ENCODE data around the gene LAPTM5. TPM values are rescaled to one million over a fixed set of nuclear protein-coding genes. Genes with fewer than 3 reads are reported as not detected.

Gene LAPTM5
- polyA plus RNA-seq, 3 donors, result 1,019 to 1,669 (median 1,153) TPM

GRCh38 chr1:30780409-30780808 lies 22.8 kb upstream of the LAPTM5 start:
- Mint-ChIP-seq H3K27ac (peak overlapping the region; percentile 70 to 92 (median 80)), H3K36me3 (no peaks in the 10 kb centered on the region), H3K4me3 (peak overlapping the region in 1 of 2 donors; percentile 54), H3K27me3 (ENCODE audit: low read depth in 3 of 3) (peaks cover 3 to 7% (median 6%) of the 10 kb centered on the region in 3 donors), H3K9me3 (peaks cover 0 to 4% (median 0%) of the 10 kb centered on the region in 7 donors), H3K4me1 (peaks cover 61% of the 10 kb centered on the region)
- Histone ChIP-seq H3K4me3 (replicated peaks in 1 of 3; ENCODE audit: low read depth in 2 of 3, low read length in 3 of 3) (no peak overlapping the region), H3K9me3 (replicated peaks in 1 of 2; ENCODE audit: control insufficient read depth in 1 of 2, insufficient read depth in 1 of 2, low read length in 2 of 2) (no peaks in the 10 kb centered on the region), H3K4me1 (ENCODE audit: control insufficient read depth in 1 of 2, insufficient read depth in 2 of 2, low read length in 2 of 2) (peaks cover 49 to 62% of the 10 kb centered on the region in 2 donors), H3K9ac (ENCODE audit: insufficient read depth, low read length, poor library complexity, severe bottlenecking) (no peak overlapping the region), H3K79me2 (ENCODE audit: insufficient read depth, low read length) (peaks cover 5% of the 10 kb centered on the region), H3K27me3 (ENCODE audit: control insufficient read depth in 2 of 2, insufficient read depth in 2 of 2, low read length in 2 of 2) (peaks cover 0 to 8% of the 10 kb centered on the region in 2 donors), H3K27ac (ENCODE audit: low read depth in 1 of 2, low read length in 2 of 2) (peak overlapping the region in 1 of 2 donors; percentile 42), H3K36me3 (replicated peaks in 1 of 2; ENCODE audit: control insufficient read depth in 1 of 2, insufficient read depth in 2 of 2, low read length in 2 of 2) (no peaks in the 10 kb centered on the region), H2AFZ (ENCODE audit: insufficient read depth, low read depth, low read length, poor library complexity, severe bottlenecking) (no peak overlapping the region), H3K4me2 (replicated peaks; ENCODE audit: extremely low read depth, low read length, poor library complexity, severe bottlenecking) (peak overlapping the region; percentile 0), H4K20me1 (ENCODE audit: insufficient read depth, low read length) (peaks cover 16% of the 10 kb centered on the region)
- DNase-seq, result peak; percentile 58 to 73 (median 70)
- WGBS (ENCODE audit: insufficient coverage), result 80% methylated on average over 1 of the region's 5 CpGs
- no peak for TF ChIP-seq CTCF (IDR thresholded peaks at IDR 0.05)
- intact Hi-C loops (cut with micrococcal nuclease), result loop anchor here (5.0 kb wide), 3 partner anchors 33 to 147 kb away; no protein-coding TSS in a partner anchor

- Mint-ChIP-seq H3K9me3 (peaks cover 0 to 4% (median 0%) of the 10 kb centered on the region in 7 donors), H3K36me3 (no peaks in the 10 kb centered on the region), H3K4me1 (peaks cover 55% of the 10 kb centered on the region), H3K4me3 (peak overlapping the region in 1 of 2 donors; percentile 57), H3K27me3 (ENCODE audit: low read depth in 3 of 3) (peaks cover 3 to 7% (median 6%) of the 10 kb centered on the region in 3 donors), H3K27ac (peak overlapping the region in 5 of 7 donors; percentile 15 to 76 (median 50))
- Histone ChIP-seq H3K4me3 (replicated peaks in 1 of 3; ENCODE audit: low read depth in 2 of 3, low read length in 3 of 3) (no peak overlapping the region), H4K20me1 (ENCODE audit: insufficient read depth, low read length) (peaks cover 16% of the 10 kb centered on the region), H3K9ac (ENCODE audit: insufficient read depth, low read length, poor library complexity, severe bottlenecking) (no peak overlapping the region), H3K36me3 (replicated peaks in 1 of 2; ENCODE audit: control insufficient read depth in 1 of 2, insufficient read depth in 2 of 2, low read length in 2 of 2) (no peaks in the 10 kb centered on the region), H3K27me3 (ENCODE audit: control insufficient read depth in 2 of 2, insufficient read depth in 2 of 2, low read length in 2 of 2) (peaks cover 0 to 8% of the 10 kb centered on the region in 2 donors), H3K79me2 (ENCODE audit: insufficient read depth, low read length) (peaks cover 5% of the 10 kb centered on the region), H3K9me3 (replicated peaks in 1 of 2; ENCODE audit: control insufficient read depth in 1 of 2, insufficient read depth in 1 of 2, low read length in 2 of 2) (no peaks in the 10 kb centered on the region), H3K4me1 (ENCODE audit: control insufficient read depth in 1 of 2, insufficient read depth in 2 of 2, low read length in 2 of 2) (peaks cover 44 to 53% of the 10 kb centered on the region in 2 donors), H3K27ac (ENCODE audit: low read depth in 1 of 2, low read length in 2 of 2) (no peak overlapping the region), H2AFZ (ENCODE audit: insufficient read depth, low read depth, low read length, poor library complexity, severe bottlenecking) (no peak overlapping the region), H3K4me2 (replicated peaks; ENCODE audit: extremely low read depth, low read length, poor library complexity, severe bottlenecking) (peak overlapping the region; percentile 43)
- intact Hi-C loops (cut with micrococcal nuclease), result loop anchor here (2.0 to 5.0 kb wide), 7 partner anchors 21 to 148 kb away; partner anchors contain the start of gene MATN1 (in 1 of the 2)
- TF ChIP-seq CTCF (IDR thresholded peaks at IDR 0.05), result peak; percentile 98
- 0% methylated on average over 3 of the region's 12 CpGs for WGBS (ENCODE audit: insufficient coverage)
- peak; percentile 74 to 81 (median 77) for DNase-seq
Observed at GRCh38 chr1:30779294-30780071, 21.9 kb upstream of the LAPTM5 start.
